ENCODE results near the gene TSPY8. TPM values are rescaled to one million over a fixed set of nuclear protein-coding genes. Genes with fewer than 3 reads are reported as not detected.
"Not testable (repeated sequence)": the region's sequence is repeated elsewhere in the genome, so short reads cannot be mapped to it uniquely, and the experiment has no call there.

The TSPY8 gene
- total RNA-seq, 1 experiment from 2014 or later: not detected

DNA sequence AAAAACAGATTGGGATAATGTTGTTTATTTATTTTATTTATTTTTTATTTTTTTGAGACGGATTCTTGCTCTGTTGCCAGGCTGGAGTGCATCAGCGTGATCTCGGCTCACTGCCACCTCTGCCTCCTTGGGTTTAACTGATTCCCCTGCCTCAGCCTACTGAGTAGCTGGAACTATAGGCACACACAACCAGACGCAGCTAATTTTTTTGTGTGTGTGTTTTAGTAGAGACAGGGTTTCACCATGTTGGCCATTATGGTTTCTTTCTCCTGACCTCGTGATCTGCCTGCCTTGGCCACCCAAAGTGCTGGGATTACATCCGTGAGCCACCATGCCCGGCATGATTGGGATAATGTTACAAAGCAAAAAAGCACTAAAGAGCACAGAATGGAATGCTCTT lies 36.6 kb upstream of the TSPY8 start:
- Histone ChIP-seq H2BK12ac (ENCODE audit: insufficient read length, low read depth, low read length) (no peak overlapping the region), H2BK15ac (ENCODE audit: low read depth, low read length) (no peak overlapping the region), H3K9me3 (ENCODE audit: control insufficient read depth, low read depth, low read length) (no peaks in the 10 kb centered on the region), H3K79me1 (ENCODE audit: insufficient read depth, low read depth, low read length, poor library complexity, severe bottlenecking) (no peaks in the 10 kb centered on the region), H4K91ac (ENCODE audit: insufficient read length, low read depth, low read length) (no peak overlapping the region), H3T11ph (ENCODE audit: low read length) (no peak overlapping the region), H3K79me2 (ENCODE audit: insufficient read depth, low read length) (no peaks in the 10 kb centered on the region), H3K9ac (ENCODE audit: extremely low read depth, insufficient read length, low read length) (no peak overlapping the region), H3K56ac (ENCODE audit: insufficient read length, low read depth, low read length) (no peak overlapping the region), H2AFZ (ENCODE audit: low read length) (no peak overlapping the region), H4K8ac (replicated peaks; ENCODE audit: insufficient read length, low read depth, low read length) (no peak overlapping the region), H3K23me2 (ENCODE audit: insufficient read length, low read depth, low read length, poor library complexity, severe bottlenecking) (no peaks in the 10 kb centered on the region), H3K4ac (ENCODE audit: low read depth, low read length) (no peak overlapping the region), H4K20me1 (ENCODE audit: control insufficient read depth, insufficient read depth, insufficient read length) (no peaks in the 10 kb centered on the region), H3K14ac (ENCODE audit: insufficient read depth, low read length) (no peak overlapping the region), H3K4me1 (ENCODE audit: insufficient read depth, low read length) (no peaks in the 10 kb centered on the region), H3K4me2 (ENCODE audit: insufficient read depth, insufficient read length, low read length) (no peak overlapping the region), H2BK20ac (ENCODE audit: low read depth, low read length, poor library complexity, severe bottlenecking) (no peak overlapping the region), H4K5ac (ENCODE audit: insufficient read length, low read depth, low read length) (no peak overlapping the region), H2BK5ac (ENCODE audit: insufficient read length, low read length) (no peak overlapping the region), H2AK5ac (ENCODE audit: insufficient read length, low read length) (no peak overlapping the region), H3K23ac (ENCODE audit: insufficient read length, low read depth, low read length) (no peak overlapping the region), H2BK120ac (ENCODE audit: low read depth, low read length, poor library complexity, severe bottlenecking) (no peak overlapping the region), H3K27me3 (ENCODE audit: insufficient read depth, low read length) (no peaks in the 10 kb centered on the region), H3K27ac (ENCODE audit: insufficient read length, low read depth, low read length) (no peak overlapping the region), H3K18ac (ENCODE audit: insufficient read length, low read depth, low read length) (no peak overlapping the region)
- no CpG with 5 or more reads among the region's 7 CpGs for WGBS (ENCODE audit: extremely low coverage, insufficient read length, low lambda C conversion rate)
- no peaks in the 10 kb centered on the region for H3K9me3 Mint-ChIP-seq
- no peak overlapping the region for H3K27ac Mint-ChIP-seq
- DNase-seq: no peak
- H3K4me1 Mint-ChIP-seq: no peaks in the 10 kb centered on the region
- H3K36me3 Mint-ChIP-seq (ENCODE audit: insufficient read depth in 1 of 3, low read depth in 3 of 3): no peaks in the 10 kb centered on the region
- TF ChIP-seq, protein P1, sequence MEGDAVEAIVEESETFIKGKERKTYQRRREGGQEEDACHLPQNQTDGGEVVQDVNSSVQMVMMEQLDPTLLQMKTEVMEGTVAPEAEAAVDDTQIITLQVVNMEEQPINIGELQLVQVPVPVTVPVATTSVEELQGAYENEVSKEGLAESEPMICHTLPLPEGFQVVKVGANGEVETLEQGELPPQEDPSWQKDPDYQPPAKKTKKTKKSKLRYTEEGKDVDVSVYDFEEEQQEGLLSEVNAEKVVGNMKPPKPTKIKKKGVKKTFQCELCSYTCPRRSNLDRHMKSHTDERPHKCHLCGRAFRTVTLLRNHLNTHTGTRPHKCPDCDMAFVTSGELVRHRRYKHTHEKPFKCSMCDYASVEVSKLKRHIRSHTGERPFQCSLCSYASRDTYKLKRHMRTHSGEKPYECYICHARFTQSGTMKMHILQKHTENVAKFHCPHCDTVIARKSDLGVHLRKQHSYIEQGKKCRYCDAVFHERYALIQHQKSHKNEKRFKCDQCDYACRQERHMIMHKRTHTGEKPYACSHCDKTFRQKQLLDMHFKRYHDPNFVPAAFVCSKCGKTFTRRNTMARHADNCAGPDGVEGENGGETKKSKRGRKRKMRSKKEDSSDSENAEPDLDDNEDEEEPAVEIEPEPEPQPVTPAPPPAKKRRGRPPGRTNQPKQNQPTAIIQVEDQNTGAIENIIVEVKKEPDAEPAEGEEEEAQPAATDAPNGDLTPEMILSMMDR (conservative IDR thresholded peaks at IDR 0.05): no peak
- no peaks in the 10 kb centered on the region for H3K27me3 Mint-ChIP-seq (ENCODE audit: low read depth)
- no peak overlapping the region for H3K4me3 Mint-ChIP-seq

DNA sequence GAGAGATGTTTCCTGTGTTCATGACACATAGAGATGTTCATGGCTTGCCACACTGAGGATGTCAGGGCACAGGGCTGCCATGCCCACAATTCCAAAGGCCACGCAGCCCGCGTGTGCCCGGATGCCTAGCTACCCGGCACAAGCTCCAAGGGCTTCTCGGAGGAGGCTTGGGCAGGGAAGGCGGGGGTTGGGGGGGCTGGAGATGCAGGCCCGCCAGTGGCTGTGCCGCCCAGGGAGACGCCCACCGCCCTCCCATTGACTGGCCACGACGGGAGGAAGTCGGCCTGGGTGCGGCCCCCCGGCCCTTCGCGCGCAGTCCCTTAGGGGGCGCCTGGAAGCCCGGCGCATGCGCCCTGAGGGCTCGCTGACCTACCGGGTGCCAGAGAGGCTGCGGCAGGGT lies 20.4 kb upstream of the TSPY8 start, which contains the start of gene TSPY4:
Gene TSPY4, plus strand, starts transcription at position 301 of the 400 bp plus-strand sequence. Its CDS starts 46 bp downstream, at position 347.
- not testable (repeated sequence) for H2BK120ac ChIP-seq (ENCODE audit: low read depth, low read length, poor library complexity, severe bottlenecking); H2BK15ac ChIP-seq (ENCODE audit: low read depth, low read length); H3K23ac ChIP-seq (ENCODE audit: insufficient read length, low read depth, low read length); H3K18ac ChIP-seq (ENCODE audit: insufficient read length, low read depth, low read length); H3K23me2 ChIP-seq (ENCODE audit: insufficient read length, low read depth, low read length, poor library complexity, severe bottlenecking); H3K4me1 ChIP-seq (ENCODE audit: insufficient read depth, low read length); H3K79me2 ChIP-seq (ENCODE audit: insufficient read depth, low read length); H3K56ac ChIP-seq (ENCODE audit: insufficient read length, low read depth, low read length); H2BK5ac ChIP-seq (ENCODE audit: insufficient read length, low read length); H3K27me3 Mint-ChIP-seq (ENCODE audit: low read depth); H2BK12ac ChIP-seq (ENCODE audit: insufficient read length, low read depth, low read length); H4K8ac ChIP-seq (replicated peaks; ENCODE audit: insufficient read length, low read depth, low read length); H3K4me3 Mint-ChIP-seq; H2AK5ac ChIP-seq (ENCODE audit: insufficient read length, low read length); H2AFZ ChIP-seq (ENCODE audit: low read length); H3K4me2 ChIP-seq (ENCODE audit: insufficient read depth, insufficient read length, low read length); H3K4ac ChIP-seq (ENCODE audit: low read depth, low read length); H3K79me1 ChIP-seq (ENCODE audit: insufficient read depth, low read depth, low read length, poor library complexity, severe bottlenecking); DNase-seq; H3K9me3 Mint-ChIP-seq; H3K27ac ChIP-seq (ENCODE audit: insufficient read length, low read depth, low read length); H4K5ac ChIP-seq (ENCODE audit: insufficient read length, low read depth, low read length); H3T11ph ChIP-seq (ENCODE audit: low read length); H4K91ac ChIP-seq (ENCODE audit: insufficient read length, low read depth, low read length); H3K27me3 ChIP-seq (ENCODE audit: insufficient read depth, low read length); H3K14ac ChIP-seq (ENCODE audit: insufficient read depth, low read length); H2BK20ac ChIP-seq (ENCODE audit: low read depth, low read length, poor library complexity, severe bottlenecking); H4K20me1 ChIP-seq (ENCODE audit: control insufficient read depth, insufficient read depth, insufficient read length); H3K4me1 Mint-ChIP-seq; H3K9me3 ChIP-seq (ENCODE audit: control insufficient read depth, low read depth, low read length); H3K27ac Mint-ChIP-seq; H3K9ac ChIP-seq (ENCODE audit: extremely low read depth, insufficient read length, low read length); H3K36me3 Mint-ChIP-seq (ENCODE audit: insufficient read depth in 1 of 3, low read depth in 3 of 3)
- WGBS (ENCODE audit: extremely low coverage, insufficient read length, low lambda C conversion rate): no CpG with 5 or more reads among the region's 26 CpGs
